ENCODE measurements around the gene STMN3. TPM values are rescaled to one million over a fixed set of nuclear protein-coding genes. Genes with fewer than 3 reads are reported as not detected.
"Not testable (repeated sequence)": the region's sequence is repeated elsewhere in the genome, so short reads cannot be mapped to it uniquely, and the experiment has no call there.

Gene STMN3
- total and polyA plus RNA-seq, 4 donors, result 13.6 to 20.9 (median 17.0) TPM

- peaks cover 0 to 38% (median 17%) of the 10 kb centered on the region in 5 donors for H3K4me1 ChIP-seq (ENCODE audit: control insufficient read depth in 5 of 5, insufficient read depth in 5 of 5, low read length in 5 of 5)
- H3K36me3 ChIP-seq (ENCODE audit: control insufficient read depth in 4 of 4, insufficient read depth in 4 of 4, low read length in 4 of 4), result no peaks in the 10 kb centered on the region
- WGBS, 2 donors, result 53 to 63% methylated on average over 13 to 15 of the region's 15 CpGs
Measured at GRCh38 chr20:63653974-63654668, 897 bp upstream of the STMN3 start.

GRCh38 chr20:63652192-63652980 is 838 bp downstream of the STMN3 start:
- Histone ChIP-seq H3K36me3 (ENCODE audit: control insufficient read depth in 4 of 4, insufficient read depth in 4 of 4, low read length in 4 of 4) (no peaks in the 10 kb centered on the region), H3K9me3 (ENCODE audit: control insufficient read depth in 4 of 4, insufficient read depth in 3 of 4, low read length in 3 of 4) (no peaks in the 10 kb centered on the region), H3K4me3 (peak overlapping the region; percentile 52), H3K27me3 (ENCODE audit: control insufficient read depth in 3 of 3, insufficient read depth in 3 of 3, low read length in 2 of 3) (no peaks in the 10 kb centered on the region), H3K9ac (ENCODE audit: insufficient read depth in 1 of 2, low read length in 2 of 2) (no peak overlapping the region), H3K4me1 (ENCODE audit: control insufficient read depth in 5 of 5, insufficient read depth in 5 of 5, low read length in 5 of 5) (peaks cover 0 to 29% (median 10%) of the 10 kb centered on the region in 5 donors), H3K27ac (ENCODE audit: low read depth in 1 of 2, low read length in 1 of 2) (no peak overlapping the region)
- 1% methylated on average over 88 to 91 of the region's 91 CpGs for WGBS, 2 donors
- ATAC-seq (ENCODE audit: insufficient read depth, low FRiP score) (peak; percentile 32), DNase-seq (peak; percentile 68 to 83 (median 70))
- TF ChIP-seq CTCF (IDR thresholded peaks at IDR 0.05; ENCODE audit: control extremely low read depth, extremely low read depth), result no peak

More at GRCh38 chr20:63653974-63654668, 897 bp upstream of the STMN3 start:
- Histone ChIP-seq H3K27me3 (ENCODE audit: control insufficient read depth in 3 of 3, insufficient read depth in 3 of 3, low read length in 2 of 3) (no peaks in the 10 kb centered on the region), H3K27ac (ENCODE audit: low read depth in 1 of 2, low read length in 1 of 2) (no peak overlapping the region), H3K9ac (ENCODE audit: insufficient read depth in 1 of 2, low read length in 2 of 2) (no peak overlapping the region), H3K4me3 (no peak overlapping the region), H3K9me3 (ENCODE audit: control insufficient read depth in 4 of 4, insufficient read depth in 3 of 4, low read length in 3 of 4) (no peaks in the 10 kb centered on the region)
- no peak for TF ChIP-seq CTCF (IDR thresholded peaks at IDR 0.05; ENCODE audit: control extremely low read depth, extremely low read depth)
- ATAC-seq (ENCODE audit: insufficient read depth, low FRiP score), result no peak
- no peak for DNase-seq

GRCh38 chr20:63651942-63652191 is 1.4 kb downstream of the STMN3 start:
- peaks cover 0 to 24% (median 8%) of the 10 kb centered on the region in 5 donors for H3K4me1 ChIP-seq (ENCODE audit: control insufficient read depth in 5 of 5, insufficient read depth in 5 of 5, low read length in 5 of 5)
- peak overlapping the region; percentile 1 for H3K4me3 ChIP-seq
- H3K27ac ChIP-seq (ENCODE audit: low read depth in 1 of 2, low read length in 1 of 2), result no peak overlapping the region
- peak; percentile 49 for ATAC-seq (ENCODE audit: insufficient read depth, low FRiP score)
- TF ChIP-seq CTCF (IDR thresholded peaks at IDR 0.05; ENCODE audit: control extremely low read depth, extremely low read depth), result no peak
- no peaks in the 10 kb centered on the region for H3K36me3 ChIP-seq (ENCODE audit: control insufficient read depth in 4 of 4, insufficient read depth in 4 of 4, low read length in 4 of 4)
- 14 to 22% methylated on average over 11 of the region's 11 CpGs for WGBS, 2 donors
- H3K9ac ChIP-seq (ENCODE audit: insufficient read depth in 1 of 2, low read length in 2 of 2), result no peak overlapping the region
- no peaks in the 10 kb centered on the region for H3K9me3 ChIP-seq (ENCODE audit: control insufficient read depth in 4 of 4, insufficient read depth in 3 of 4, low read length in 3 of 4)
- no peak for DNase-seq
- no peaks in the 10 kb centered on the region for H3K27me3 ChIP-seq (ENCODE audit: control insufficient read depth in 3 of 3, insufficient read depth in 3 of 3, low read length in 2 of 3)

- 96 to 100% methylated on average over 21 to 25 of the region's 25 CpGs for WGBS, 2 donors
- not testable (repeated sequence) for H3K27me3 ChIP-seq (ENCODE audit: control insufficient read depth in 3 of 3, insufficient read depth in 3 of 3, low read length in 2 of 3); H3K4me3 ChIP-seq; ATAC-seq (ENCODE audit: insufficient read depth, low FRiP score); H3K27ac ChIP-seq (ENCODE audit: low read depth in 1 of 2, low read length in 1 of 2); H3K9me3 ChIP-seq (ENCODE audit: control insufficient read depth in 4 of 4, insufficient read depth in 3 of 4, low read length in 3 of 4); H3K9ac ChIP-seq (ENCODE audit: insufficient read depth in 1 of 2, low read length in 2 of 2); DNase-seq; H3K36me3 ChIP-seq (ENCODE audit: control insufficient read depth in 4 of 4, insufficient read depth in 4 of 4, low read length in 4 of 4)
- peaks cover 0 to 24% (median 8%) of the 10 kb centered on the region in 5 donors for H3K4me1 ChIP-seq (ENCODE audit: control insufficient read depth in 5 of 5, insufficient read depth in 5 of 5, low read length in 5 of 5)
Measured at GRCh38 chr20:63650486-63650885, 2.7 kb downstream of the STMN3 start.
